Prostate gland (tissue), 2 donors: ENCODE measurements around the gene FYB2. TPM values are rescaled to one million over a fixed set of nuclear protein-coding genes. Genes with fewer than 3 reads are reported as not detected.

Experiments
- DNase-seq: peaks from one replicate; pipeline ENCODE4 v3.0.0-alpha.2; 2019; ENCODE audit warnings: low spot score
- H3K27ac ChIP-seq, 2 donors: fragments of 200-600 bp; sonication (generic); 2 replicates each; pipeline ENCODE4 v1.5.1; 2017 to 2019
- H3K27me3 ChIP-seq: fragments of 200-600 bp; sonication (generic); replicated peaks from 2 replicates; pipeline ENCODE4 v1.5.1; 2019; ENCODE audit not compliant: insufficient read depth
- H3K36me3 ChIP-seq, 2 donors: fragments of 200-600 bp; sonication (generic); 1 replicate in 1 of 2; 2 replicates in 1 of 2; pipeline versions ENCODE4 v1.5.1 to v1.8.1; 2017 to 2019
- H3K4me1 ChIP-seq: fragments of 200-600 bp; sonication (generic); replicated peaks from 2 replicates; pipeline ENCODE4 v1.5.1; 2019
- H3K4me3 ChIP-seq, 2 donors: fragments of 200-600 bp; sonication (generic); 2 replicates each; pipeline ENCODE4 v1.5.1; 2017 to 2019
- H3K9me3 ChIP-seq: fragments of 200-600 bp; sonication (generic); 2 replicates; pipeline ENCODE4 v1.5.1; 2017
- CTCF ChIP-seq, 4 experiments: fragments of 200-600 bp in 2 of 4; fragments of 450-650 bp in 2 of 4; sonication (generic) in 2 of 4; IDR thresholded peaks; 1 replicate in 3 of 4; 2 replicates in 1 of 4; pipeline ENCODE4 v1.5.1; 2016 to 2019; ENCODE audit warnings: antibody characterized with exemption in 4 of 4, mild to moderate bottlenecking in 2 of 4, moderate library complexity in 2 of 4
- POLR2A ChIP-seq: fragments of 450-650 bp; IDR thresholded peaks from one replicate; pipeline ENCODE4 v1.6.1; 2016; ENCODE audit warnings: antibody characterized with exemption, mild to moderate bottlenecking
- POLR2AphosphoS5 ChIP-seq: sonication (generic); formaldehyde crosslinking; IDR thresholded peaks from one replicate; pipeline ENCODE4 v1.6.1; 2017; ENCODE audit warnings: antibody characterized with exemption
- WGBS: methylation state at CpG from one replicate; pipeline ENCODE4 v1.1.5; 2018; 5-methylcytosine and 5-hydroxymethylcytosine counted together
- intact Hi-C: fragments of 100-400 bp; cut with DNase I; formaldehyde crosslinking; loops from one replicate; pipeline ENCODE4 v1.14.2; 2022
- total RNA-seq, 2 donors: library from RNA; depleted of rRNA; stranded (reverse); fragments of >200 nt; gene quantifications; one replicate each; pipeline ENCODE4 v1.1.0, GENCODE V29; 2016

FYB2 gene
- total RNA-seq, 2 donors from 2014 or later, result 7.8 to 8.2 TPM

GRCh38 chr1:56771717-56772116 lies 47.5 kb downstream of the FYB2 start:
- Histone ChIP-seq H3K27me3 (no peaks in the 10 kb centered on the region), H3K27ac (no peak overlapping the region), H3K4me1 (no peaks in the 10 kb centered on the region), H3K36me3 (no peaks in the 10 kb centered on the region), H3K9me3 (no peaks in the 10 kb centered on the region), H3K4me3 (no peak overlapping the region)
- TF ChIP-seq POLR2AphosphoS5 (no peak), POLR2A (no peak)
- intact Hi-C loops, result no loop called here
- no peak for DNase-seq
- WGBS, result 94% methylated on average over 3 of the region's 3 CpGs

- Histone ChIP-seq H3K27ac (no peak overlapping the region), H3K9me3 (no peaks in the 10 kb centered on the region), H3K4me3 (no peak overlapping the region), H3K36me3 (no peaks in the 10 kb centered on the region), H3K27me3 (no peaks in the 10 kb centered on the region), H3K4me1 (no peaks in the 10 kb centered on the region)
- 14% methylated on average over 3 of the region's 3 CpGs for WGBS
- intact Hi-C loops, result no loop called here
- no peak for DNase-seq
- no peak for TF ChIP-seq POLR2A
- TF ChIP-seq CTCF (IDR thresholded peaks at IDR 0.05), result no peak
- TF ChIP-seq POLR2AphosphoS5, result no peak
Measured at GRCh38 chr1:56758794-56759193, 60.4 kb downstream of the FYB2 start.

GRCh38 chr1:56758135-56758534 lies 61.1 kb downstream of the FYB2 start:
- no peaks in the 10 kb centered on the region for H3K9me3 ChIP-seq
- no peak overlapping the region for H3K4me3 ChIP-seq
- no peaks in the 10 kb centered on the region for H3K4me1 ChIP-seq
- TF ChIP-seq CTCF (IDR thresholded peaks at IDR 0.05) (peak in 3 of 4 experiments; percentile 15 to 51 (median 41)), POLR2AphosphoS5 (no peak)
- peak; percentile 19 for DNase-seq
- H3K36me3 ChIP-seq, result no peaks in the 10 kb centered on the region
- intact Hi-C loops, result no loop called here
- H3K27ac ChIP-seq, result no peak overlapping the region
- no peaks in the 10 kb centered on the region for H3K27me3 ChIP-seq

- TF ChIP-seq CTCF (IDR thresholded peaks at IDR 0.05), result no peak
- TF ChIP-seq POLR2AphosphoS5, result no peak
- no peak for TF ChIP-seq POLR2A
- Histone ChIP-seq H3K4me1 (no peaks in the 10 kb centered on the region), H3K27ac (no peak overlapping the region), H3K36me3 (no peaks in the 10 kb centered on the region), H3K27me3 (no peaks in the 10 kb centered on the region), H3K9me3 (no peaks in the 10 kb centered on the region), H3K4me3 (no peak overlapping the region)
- 100% methylated on average over 2 of the region's 2 CpGs for WGBS
- intact Hi-C loops, result no loop called here
- DNase-seq, result no peak
Measured at GRCh38 chr1:56755911-56756310, 63.3 kb downstream of the FYB2 start.

GRCh38 chr1:56754708-56755479 lies 64.3 kb downstream of the FYB2 start:
- H3K27ac ChIP-seq, result no peak overlapping the region
- 17% methylated on average over 1 of the region's 1 CpG for WGBS
- TF ChIP-seq CTCF (IDR thresholded peaks at IDR 0.05) (no peak), POLR2A (no peak), POLR2AphosphoS5 (no peak)
- no peaks in the 10 kb centered on the region for H3K27me3 ChIP-seq
- no peaks in the 10 kb centered on the region for H3K9me3 ChIP-seq
- no peak overlapping the region for H3K4me3 ChIP-seq
- intact Hi-C loops, result no loop called here
- DNase-seq, result no peak
- no peaks in the 10 kb centered on the region for H3K4me1 ChIP-seq
- no peaks in the 10 kb centered on the region for H3K36me3 ChIP-seq
